IMR-90 (cell line): ENCODE data around the gene DPYD. TPM values are rescaled to one million over a fixed set of nuclear protein-coding genes. Genes with fewer than 3 reads are reported as not detected.

Experiments
- ATAC-seq: fragments of 200-7000 bp; cut with Tn5 transposase; 2 replicates; pipeline ENCODE4 v1.9.1; 2020; ENCODE audit warnings: low read depth, mild to moderate bottlenecking, moderate library complexity
- BruUV-seq: library from RNA; stranded (reverse); fragments of 400-500 nt; replicated peaks from 2 replicates; lab custom pipeline; 2021; lab: Mats Ljungman, UMichigan
- CTCF ChIA-PET: fragments of 300-600 bp; formaldehyde crosslinking; extraction: SDS; loops from one replicate; lab custom pipeline; 2021; ENCODE audit warnings: antibody characterized with exemption; lab: Yijun Ruan, JAX
- POLR2A ChIA-PET: fragments of 300-600 bp; sonication (Branson Sonifier 250); formaldehyde crosslinking; loops from one replicate; lab custom pipeline; 2022; ENCODE audit warnings: antibody characterized with exemption; ENCODE audit not compliant: unreplicated experiment; lab: Charles Lee
- DNase-seq: peaks from one replicate; pipeline ENCODE4 v3.0.0; 2013
- H2AFZ ChIP-seq: replicated peaks from 2 replicates; pipeline ENCODE3; 2013; ENCODE audit warnings: low read length, mild to moderate bottlenecking; ENCODE audit not compliant: poor library complexity
- H2AK5ac ChIP-seq: 2 replicates; pipeline ENCODE4 v1.6.1; 2013; ENCODE audit warnings: low read depth, low read length, inconsistent platforms
- H2AK9ac ChIP-seq: replicated peaks from 2 replicates; pipeline ENCODE3; 2013; ENCODE audit warnings: mild to moderate bottlenecking, low read depth, low read length, moderate library complexity; ENCODE audit not compliant: poor library complexity
- H2BK120ac ChIP-seq: 2 replicates; pipeline ENCODE4 v1.6.1; 2013; ENCODE audit warnings: low read depth, low read length, inconsistent platforms
- H2BK15ac ChIP-seq: 3 replicates; pipeline ENCODE4 v1.6.1; 2013; ENCODE audit warnings: low read depth, low read length, inconsistent platforms
- H2BK20ac ChIP-seq: 2 replicates; pipeline ENCODE4 v1.6.1; 2013; ENCODE audit warnings: low read depth, mild to moderate bottlenecking, inconsistent platforms, low read length, moderate library complexity
- H2BK5ac ChIP-seq: 2 replicates; pipeline ENCODE4 v1.6.1; 2013; ENCODE audit warnings: mild to moderate bottlenecking, low read depth, low read length, inconsistent platforms; ENCODE audit not compliant: poor library complexity, severe bottlenecking
- H3K14ac ChIP-seq: replicated peaks from 2 replicates; pipeline ENCODE4 v1.6.1; 2013; ENCODE audit warnings: low read depth, low read length, inconsistent platforms
- H3K18ac ChIP-seq: 2 replicates; pipeline ENCODE4 v1.6.1; 2013; ENCODE audit warnings: low read depth, low read length, control low read depth
- H3K23ac ChIP-seq: 2 replicates; pipeline ENCODE4 v1.6.1; 2013; ENCODE audit warnings: low read depth, low read length, inconsistent platforms
- H3K27ac ChIP-seq: 2 replicates; pipeline ENCODE4 v1.5.1; 2013; ENCODE audit warnings: mild to moderate bottlenecking, control low read depth, low read length; ENCODE audit not compliant: insufficient read depth
- H3K27me3 ChIP-seq: 2 replicates; pipeline ENCODE4 v1.6.1; 2013; ENCODE audit warnings: low read length; ENCODE audit not compliant: control insufficient read depth, insufficient read depth
- H3K36me3 ChIP-seq: 2 replicates; pipeline ENCODE4 v1.6.1; 2013; ENCODE audit warnings: low read length, mixed read lengths; ENCODE audit not compliant: control insufficient read depth, insufficient read depth
- H3K4ac ChIP-seq: 2 replicates; pipeline ENCODE4 v1.6.1; 2013; ENCODE audit warnings: low read depth, low read length, inconsistent platforms
- H3K4me1 ChIP-seq: 2 replicates; pipeline ENCODE4 v1.6.1; 2013; ENCODE audit warnings: low read length, mixed read lengths; ENCODE audit not compliant: control insufficient read depth, insufficient read depth
- H3K4me2 ChIP-seq: 2 replicates; pipeline ENCODE4 v1.6.1; 2013; ENCODE audit warnings: low read depth, mild to moderate bottlenecking, control low read depth, low read length, moderate library complexity
- H3K4me3 ChIP-seq: 2 replicates; pipeline ENCODE4 v1.5.1; 2013; ENCODE audit warnings: low read depth, mild to moderate bottlenecking, control low read depth, low read length, moderate library complexity; ENCODE audit not compliant: insufficient read depth
- H3K56ac ChIP-seq: 2 replicates; pipeline ENCODE4 v1.6.1; 2013; ENCODE audit warnings: low read length, inconsistent platforms; ENCODE audit not compliant: insufficient read depth; ENCODE audit errors: extremely low read depth
- H3K79me1 ChIP-seq, 2 experiments: 2 replicates each; pipeline ENCODE4 v1.6.1; 2013; ENCODE audit warnings: low read length in 2 of 2, inconsistent platforms in 1 of 2, low read depth in 1 of 2
- H3K9ac ChIP-seq: 2 replicates; pipeline ENCODE4 v1.6.1; 2013; ENCODE audit warnings: low read depth, low read length, control low read depth
- H3K9me1 ChIP-seq: 2 replicates; pipeline ENCODE4 v1.6.1; 2013; ENCODE audit warnings: low read length, inconsistent platforms; ENCODE audit not compliant: insufficient read depth
- H3K9me3 ChIP-seq: 2 replicates; pipeline ENCODE4 v1.6.1; 2013; ENCODE audit warnings: low read length; ENCODE audit not compliant: control insufficient read depth, insufficient read depth
- H4K20me1 ChIP-seq: 2 replicates; pipeline ENCODE4 v1.6.1; 2013; ENCODE audit warnings: low read length, inconsistent platforms; ENCODE audit not compliant: insufficient read depth
- H4K5ac ChIP-seq: 2 replicates; pipeline ENCODE4 v1.6.1; 2013; ENCODE audit warnings: mild to moderate bottlenecking, low read depth, low read length, control low read depth
- H4K8ac ChIP-seq, 2 experiments: 2 replicates each; pipeline ENCODE4 v1.6.1; 2013; ENCODE audit warnings: low read depth in 2 of 2, low read length in 2 of 2, control low read depth in 1 of 2, inconsistent platforms in 1 of 2
- H4K91ac ChIP-seq: 2 replicates; pipeline ENCODE4 v1.6.1; 2013; ENCODE audit warnings: low read depth, low read length, inconsistent platforms; ENCODE audit not compliant: insufficient read depth
- BHLHE40 ChIP-seq: fragments of 150-350 bp; IDR thresholded peaks from 2 replicates; pipeline ENCODE4 v1.6.1; 2016; ENCODE audit warnings: mild to moderate bottlenecking, low read depth, low read length
- CEBPB ChIP-seq: IDR thresholded peaks from 2 replicates; pipeline ENCODE4 v1.6.1; 2012; ENCODE audit warnings: low read depth, low read length, improper control_type of control experiment
- CHD1 ChIP-seq: IDR thresholded peaks from 2 replicates; pipeline ENCODE4 v1.6.1; 2012; ENCODE audit warnings: low read depth, low read length, improper control_type of control experiment
- CTCF ChIP-seq: conservative IDR thresholded peaks from 2 replicates; pipeline ENCODE4 v1.5.1; 2012; ENCODE audit warnings: mild to moderate bottlenecking, low read depth, low read length, improper control_type of control experiment
- ELK1 ChIP-seq: fragments of 150-350 bp; IDR thresholded peaks from 2 replicates; pipeline ENCODE4 v1.6.1; 2016; ENCODE audit warnings: low read depth, mild to moderate bottlenecking, low read length, moderate library complexity, borderline replicate concordance
- FOS ChIP-seq: fragments of 150-350 bp; IDR thresholded peaks from 2 replicates; pipeline ENCODE4 v1.6.1; 2016; ENCODE audit warnings: low read depth, low read length
- MAFK ChIP-seq: IDR thresholded peaks from 2 replicates; pipeline ENCODE4 v1.6.1; 2012; ENCODE audit warnings: low read depth, low read length, improper control_type of control experiment
- MAZ ChIP-seq: IDR thresholded peaks from 2 replicates; pipeline ENCODE4 v1.6.1; 2012; ENCODE audit warnings: low read depth, mild to moderate bottlenecking, low read length, improper control_type of control experiment, moderate library complexity, borderline replicate concordance
- MXI1 ChIP-seq: IDR thresholded peaks from 2 replicates; pipeline ENCODE4 v1.6.1; 2012; ENCODE audit warnings: low read depth, mild to moderate bottlenecking, low read length, moderate library complexity, borderline replicate concordance
- NFE2L2 ChIP-seq: fragments of 150-350 bp; IDR thresholded peaks from 2 replicates; pipeline ENCODE4 v1.6.1; 2016; ENCODE audit warnings: low read depth, mild to moderate bottlenecking, low read length
- POLR2A ChIP-seq: IDR thresholded peaks from 2 replicates; pipeline ENCODE4 v1.6.1; 2012; ENCODE audit warnings: mild to moderate bottlenecking, low read depth, low read length
- RAD21 ChIP-seq: IDR thresholded peaks from 2 replicates; pipeline ENCODE4 v1.6.1; 2012; ENCODE audit warnings: low read length, improper control_type of control experiment
- RCOR1 ChIP-seq: IDR thresholded peaks from 2 replicates; pipeline ENCODE4 v1.6.1; 2012; ENCODE audit warnings: mild to moderate bottlenecking, low read length, improper control_type of control experiment; ENCODE audit not compliant: insufficient replicate concordance
- RFX5 ChIP-seq: IDR thresholded peaks from 2 replicates; pipeline ENCODE4 v1.8.0; 2012; ENCODE audit warnings: low read depth, mild to moderate bottlenecking, low read length, moderate library complexity
- SMC3 ChIP-seq: fragments of 150-350 bp; IDR thresholded peaks from 2 replicates; pipeline ENCODE4 v1.6.1; 2016; ENCODE audit warnings: low read depth, mild to moderate bottlenecking, antibody characterized with exemption, low read length, moderate library complexity
- USF2 ChIP-seq: fragments of 150-350 bp; IDR thresholded peaks from 2 replicates; pipeline ENCODE4 v1.6.1; 2017; ENCODE audit warnings: mild to moderate bottlenecking, antibody characterized with exemption, low read length, low read depth
- WGBS, 2 experiments: methylation state at CpG; one replicate each; pipeline versions ENCODE4 v1.1.5 to v1.1.7; 2013; ENCODE audit warnings: missing lambda C conversion rate in 2 of 2; ENCODE audit not compliant: insufficient read length in 1 of 2; ENCODE audit errors: extremely low coverage in 2 of 2; 5-methylcytosine and 5-hydroxymethylcytosine counted together
- dilution Hi-C: fragments of 300-500 bp; cut with HindIII; formaldehyde crosslinking; loops from one replicate; pipeline ENCODE4 v1.14.3; 2018; ENCODE audit warnings: low sequenced_read_pairs; ENCODE audit not compliant: unreplicated experiment
- in situ Hi-C: fragments of 300-500 bp; cut with MboI; formaldehyde crosslinking; loops from 3 replicates; pipeline ENCODE4 v1.14.3; 2019; ENCODE audit warnings: low sequenced_read_pairs, inconsistent platforms, mixed read lengths
- intact Hi-C: fragments of 100-400 bp; cut with micrococcal nuclease; formaldehyde crosslinking; loops from 2 replicates; pipeline ENCODE4 v1.10.0; 2022
- polyA plus RNA-seq, 3 experiments: library from polyadenylated mRNA; depleted of rRNA; stranded (reverse); fragments of >200 nt; gene quantifications; 2 replicates each; pipeline ENCODE4 v1.2.3, GENCODE V29; 2012; ENCODE audit warnings: low replicate concordance in 1 of 3
- total RNA-seq: library from RNA; depleted of rRNA; stranded (reverse); fragments of >200 nt; gene quantifications from 2 replicates; pipeline ENCODE4 v1.2.3, GENCODE V29; 2012

DPYD gene
- total and polyA plus RNA-seq, 2 of the 4 experiments (the other 2 are of a cell fraction), result 9.3 to 47.3 TPM

- WGBS, 2 experiments, result no CpG with 5 or more reads among the region's 1 CpG
- no TSS peak for BruUV-seq
- dilution Hi-C loops, result no loop called here
These were observed 832.4 kb downstream of the DPYD start for GRCh38 chr1:97088391-97088790.

More at GRCh38 chr1:97088391-97088790, 832.4 kb downstream of the DPYD start:
- Histone ChIP-seq H3K56ac (no peak overlapping the region), H3K14ac (no peak overlapping the region), H3K27me3 (no peaks in the 10 kb centered on the region), H4K8ac (no peak overlapping the region), H3K27ac (no peak overlapping the region), H2BK15ac (no peak overlapping the region), H2BK20ac (no peak overlapping the region), H3K4me2 (no peak overlapping the region), H3K9me1 (no peaks in the 10 kb centered on the region; the same call in 1 of the 2 replicates), H3K4ac (no peak overlapping the region), H3K18ac (no peak overlapping the region), H3K4me3 (no peak overlapping the region), H4K5ac (no peak overlapping the region), H3K9ac (no peak overlapping the region), H4K91ac (no peak overlapping the region), H2BK120ac (no peak overlapping the region), H2AFZ (no peak overlapping the region), H3K4me1 (peaks cover 5% of the 10 kb centered on the region; the same call in 1 of the 2 replicates), H3K36me3 (no peaks in the 10 kb centered on the region), H2AK5ac (no peak overlapping the region), H3K79me1 (no peaks in the 10 kb centered on the region), H2BK5ac (no peak overlapping the region), H2AK9ac (no peak overlapping the region), H3K9me3 (no peaks in the 10 kb centered on the region), H4K20me1 (no peaks in the 10 kb centered on the region), H3K23ac (no peak overlapping the region)
- TF ChIP-seq SMC3 (no peak), RAD21 (no peak), ELK1 (no peak), RCOR1 (no peak), RFX5 (no peak), CHD1 (no peak), FOS (no peak), CEBPB (no peak), MAZ (no peak), MAFK (no peak), MXI1 (no peak), CTCF (no peak), USF2 (no peak), POLR2A (no peak), BHLHE40 (no peak), NFE2L2 (no peak)
- ChIA-PET CTCF (no interaction called here), POLR2A (no interaction called here)
- ATAC-seq, result no peak
- in situ Hi-C loops (no loop called here), intact Hi-C loops (no loop called here)
- DNase-seq, result no peak
